Cerebellar nuclear complex (tissue), 1 donor: ENCODE data around the gene KCNQ4.

Experiments
- DNase-seq, 2 experiments: peaks; one replicate each; lab custom pipeline; 2025; lab: John Stamatoyannopoulos, UW

The KCNQ4 gene

GRCh38 chr1:40820251-40820797 lies 36.7 kb downstream of the KCNQ4 start:
- DNase-seq: no peak

- DNase-seq: no peak
Measured at GRCh38 chr1:40820911-40821693, 37.5 kb downstream of the KCNQ4 start.

GRCh38 chr1:40822890-40823289 lies 39.3 kb downstream of the KCNQ4 start:
- DNase-seq: no peak

GRCh38 chr1:40823345-40823744 lies 39.8 kb downstream of the KCNQ4 start:
- DNase-seq: no peak

GRCh38 chr1:40823983-40824382 lies 40.4 kb downstream of the KCNQ4 start:
- no peak for DNase-seq

GRCh38 chr1:40824591-40825434 lies 41.2 kb downstream of the KCNQ4 start:
- no peak for DNase-seq

- no peak for DNase-seq
Measured at GRCh38 chr1:40825435-40825788, 41.8 kb downstream of the KCNQ4 start.

GRCh38 chr1:40825996-40826395 lies 42.4 kb downstream of the KCNQ4 start:
- DNase-seq: no peak

- DNase-seq: no peak
Measured at GRCh38 chr1:40829631-40830245, 46.2 kb downstream of the KCNQ4 start.

GRCh38 chr1:40830419-40830943 lies 46.9 kb downstream of the KCNQ4 start:
- DNase-seq: no peak

- no peak for DNase-seq
Measured at GRCh38 chr1:40831001-40831732, 47.6 kb downstream of the KCNQ4 start.

GRCh38 chr1:40833979-40834378 lies 50.4 kb downstream of the KCNQ4 start:
- DNase-seq: no peak

GRCh38 chr1:40834968-40835545 lies 51.5 kb downstream of the KCNQ4 start:
- DNase-seq: no peak

GRCh38 chr1:40836283-40836682 lies 52.7 kb downstream of the KCNQ4 start:
- no peak for DNase-seq

- DNase-seq: no peak
Measured at GRCh38 chr1:40837601-40838000, 54.0 kb downstream of the KCNQ4 start.

GRCh38 chr1:40838045-40838979 lies 54.7 kb downstream of the KCNQ4 start:
- no peak for DNase-seq

- DNase-seq: no peak
Measured at GRCh38 chr1:40838980-40839942, 55.7 kb downstream of the KCNQ4 start.

- DNase-seq: no peak
Measured at GRCh38 chr1:40839943-40840335, 56.4 kb downstream of the KCNQ4 start.
